ENCODE data around the gene TTC34.

Gene TTC34

DNA sequence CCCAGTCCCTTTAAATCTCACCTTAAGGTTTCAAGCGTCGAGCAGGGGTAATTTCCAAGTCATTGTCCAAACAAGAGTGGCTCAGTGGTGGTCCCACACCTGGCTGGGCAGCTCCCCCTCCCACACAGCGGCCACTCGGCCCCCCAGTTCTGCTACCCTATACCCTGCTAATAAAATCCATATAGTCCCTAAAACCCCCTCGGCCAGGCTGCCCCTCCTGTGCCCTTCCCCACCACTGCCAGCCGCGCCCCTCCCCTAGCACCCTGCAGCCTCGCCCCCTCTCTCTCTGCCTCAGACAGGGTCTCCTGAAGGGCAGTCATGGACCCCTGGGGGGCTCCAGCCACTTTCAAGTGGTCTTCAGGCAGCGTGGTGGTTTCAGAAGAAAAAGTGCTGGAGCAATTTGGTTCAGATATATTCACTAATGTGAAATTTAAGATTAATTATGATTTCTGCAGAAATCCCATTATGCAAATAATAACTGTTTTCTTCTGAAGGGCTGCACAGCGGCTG lies 34.2 kb upstream of the TTC34 start:
- no peak overlapping the region for H3K4me3 ChIP-seq (ENCODE audit: low read length)
- no peaks in the 10 kb centered on the region for H3K36me3 ChIP-seq (ENCODE audit: control insufficient read depth, insufficient read depth, low read length, severe bottlenecking)
- H3K9me3 ChIP-seq (ENCODE audit: control insufficient read depth, low read length): peaks cover 20% of the 10 kb centered on the region
- DNase-seq (ENCODE audit: low read depth): no peak
- no peak overlapping the region for H3K9ac ChIP-seq (ENCODE audit: low read length)
- H3K4me1 ChIP-seq (ENCODE audit: control insufficient read depth, insufficient read depth, low read length): no peaks in the 10 kb centered on the region
- H3K27me3 ChIP-seq (replicated peaks; ENCODE audit: control insufficient read depth, insufficient read depth, low read length): no peaks in the 10 kb centered on the region

DNA sequence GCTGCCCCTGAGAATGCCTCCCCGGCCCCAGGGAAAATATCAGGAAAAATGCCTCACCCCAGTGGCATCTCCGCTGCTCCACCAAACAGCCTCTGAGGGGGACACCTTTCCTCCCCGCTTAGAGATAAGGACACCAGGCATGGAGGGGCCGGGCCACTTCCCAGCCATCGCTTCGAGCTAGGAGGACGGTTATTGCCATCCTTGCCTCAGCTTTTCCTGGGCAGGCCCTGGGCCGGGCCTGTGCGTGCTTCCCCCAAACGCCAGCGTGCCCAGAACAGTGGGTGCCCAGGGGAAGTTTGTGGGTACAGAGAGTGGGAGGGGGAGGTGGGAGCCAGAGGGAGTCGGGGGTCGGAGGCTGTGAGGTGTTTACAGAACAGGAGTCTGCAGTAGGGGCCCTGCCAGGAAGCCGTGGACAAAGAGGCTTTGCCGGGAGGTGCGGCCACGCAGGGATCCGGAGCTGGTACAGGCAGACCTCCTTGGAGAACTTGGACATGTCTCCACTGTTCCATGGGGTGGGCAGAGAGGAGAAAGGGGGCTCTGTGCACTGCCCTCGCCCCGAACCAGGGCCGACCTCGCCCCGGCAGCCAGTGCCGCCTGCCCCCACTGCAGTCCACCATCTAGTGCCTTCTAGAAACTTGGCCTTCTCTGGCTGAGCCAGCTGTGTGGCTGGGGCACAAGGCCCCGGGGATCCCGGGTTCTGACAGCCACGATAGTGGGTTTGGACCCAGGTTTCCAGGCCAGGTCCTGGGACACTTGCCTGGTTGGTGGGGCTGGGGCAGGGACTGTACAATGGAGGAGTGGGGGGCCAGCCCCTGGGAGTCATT lies 33.5 kb upstream of the TTC34 start:
- Histone ChIP-seq H3K27me3 (replicated peaks; ENCODE audit: control insufficient read depth, insufficient read depth, low read length) (no peaks in the 10 kb centered on the region), H3K4me1 (ENCODE audit: control insufficient read depth, insufficient read depth, low read length) (no peaks in the 10 kb centered on the region), H3K4me3 (ENCODE audit: low read length) (no peak overlapping the region), H3K36me3 (ENCODE audit: control insufficient read depth, insufficient read depth, low read length, severe bottlenecking) (no peaks in the 10 kb centered on the region), H3K9ac (ENCODE audit: low read length) (no peak overlapping the region), H3K9me3 (ENCODE audit: control insufficient read depth, low read length) (peaks cover 20% of the 10 kb centered on the region)
- no peak for DNase-seq (ENCODE audit: low read depth)

DNA sequence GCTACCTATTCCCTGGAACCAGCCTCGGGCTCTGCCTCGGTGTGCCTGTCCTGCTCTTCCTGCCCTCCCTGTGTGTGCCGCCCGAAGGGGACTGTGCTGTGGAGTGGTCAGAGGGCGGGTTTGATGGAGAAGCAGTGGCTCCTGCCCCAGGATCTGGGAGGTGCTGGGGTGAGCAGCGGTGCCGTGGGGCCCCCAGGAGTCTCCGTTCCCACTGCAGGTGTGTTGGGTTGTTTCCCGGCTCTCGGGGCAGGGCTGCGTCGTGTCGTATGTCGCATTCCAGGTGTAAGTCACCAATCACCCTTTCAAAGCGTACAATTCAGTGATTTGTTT lies 32.6 kb upstream of the TTC34 start:
- Histone ChIP-seq H3K4me1 (ENCODE audit: control insufficient read depth, insufficient read depth, low read length) (no peaks in the 10 kb centered on the region), H3K4me3 (ENCODE audit: low read length) (no peak overlapping the region), H3K9ac (ENCODE audit: low read length) (no peak overlapping the region), H3K27me3 (replicated peaks; ENCODE audit: control insufficient read depth, insufficient read depth, low read length) (no peaks in the 10 kb centered on the region), H3K36me3 (ENCODE audit: control insufficient read depth, insufficient read depth, low read length, severe bottlenecking) (no peaks in the 10 kb centered on the region), H3K9me3 (ENCODE audit: control insufficient read depth, low read length) (peaks cover 15% of the 10 kb centered on the region)
- DNase-seq (ENCODE audit: low read depth): no peak

DNA sequence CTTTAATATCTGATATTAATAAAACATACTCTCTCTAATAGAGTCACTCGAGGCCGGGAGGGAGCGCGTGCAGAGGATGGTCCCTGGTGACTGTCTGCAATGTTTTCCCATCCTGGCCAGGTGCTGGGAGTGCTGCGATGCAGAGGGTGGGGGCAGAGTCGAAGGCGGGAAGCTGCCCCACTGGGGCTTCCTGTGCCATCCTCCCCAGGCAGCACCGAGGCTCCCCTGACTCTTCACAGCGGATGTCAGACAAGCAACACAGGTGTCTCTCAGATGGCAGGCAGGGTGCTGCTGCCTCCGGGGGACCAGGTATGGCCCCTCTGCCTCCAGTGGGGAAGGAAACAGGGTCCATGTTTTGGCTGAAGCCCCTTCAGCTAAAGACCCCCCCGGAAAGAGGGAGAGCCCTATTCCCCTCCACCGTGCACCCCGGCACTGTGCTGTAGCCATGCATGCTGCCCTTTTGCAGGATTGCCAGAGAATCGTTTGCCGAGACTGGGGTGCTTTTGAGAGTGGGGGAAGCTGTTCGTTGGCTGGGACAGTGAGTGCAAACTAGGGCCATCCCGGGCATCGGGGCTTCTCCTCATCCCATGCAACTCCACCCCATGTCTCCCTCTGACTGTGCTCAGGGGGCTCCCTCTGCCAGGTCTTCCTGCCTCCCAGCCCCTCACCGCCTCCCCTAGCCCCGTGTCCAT lies 32.1 kb upstream of the TTC34 start:
- no peaks in the 10 kb centered on the region for H3K4me1 ChIP-seq (ENCODE audit: control insufficient read depth, insufficient read depth, low read length)
- no peak for DNase-seq (ENCODE audit: low read depth)
- H3K9ac ChIP-seq (ENCODE audit: low read length): no peak overlapping the region
- H3K9me3 ChIP-seq (ENCODE audit: control insufficient read depth, low read length): peaks cover 11% of the 10 kb centered on the region
- no peaks in the 10 kb centered on the region for H3K36me3 ChIP-seq (ENCODE audit: control insufficient read depth, insufficient read depth, low read length, severe bottlenecking)
- no peak overlapping the region for H3K4me3 ChIP-seq (ENCODE audit: low read length)
- H3K27me3 ChIP-seq (replicated peaks; ENCODE audit: control insufficient read depth, insufficient read depth, low read length): no peaks in the 10 kb centered on the region

DNA sequence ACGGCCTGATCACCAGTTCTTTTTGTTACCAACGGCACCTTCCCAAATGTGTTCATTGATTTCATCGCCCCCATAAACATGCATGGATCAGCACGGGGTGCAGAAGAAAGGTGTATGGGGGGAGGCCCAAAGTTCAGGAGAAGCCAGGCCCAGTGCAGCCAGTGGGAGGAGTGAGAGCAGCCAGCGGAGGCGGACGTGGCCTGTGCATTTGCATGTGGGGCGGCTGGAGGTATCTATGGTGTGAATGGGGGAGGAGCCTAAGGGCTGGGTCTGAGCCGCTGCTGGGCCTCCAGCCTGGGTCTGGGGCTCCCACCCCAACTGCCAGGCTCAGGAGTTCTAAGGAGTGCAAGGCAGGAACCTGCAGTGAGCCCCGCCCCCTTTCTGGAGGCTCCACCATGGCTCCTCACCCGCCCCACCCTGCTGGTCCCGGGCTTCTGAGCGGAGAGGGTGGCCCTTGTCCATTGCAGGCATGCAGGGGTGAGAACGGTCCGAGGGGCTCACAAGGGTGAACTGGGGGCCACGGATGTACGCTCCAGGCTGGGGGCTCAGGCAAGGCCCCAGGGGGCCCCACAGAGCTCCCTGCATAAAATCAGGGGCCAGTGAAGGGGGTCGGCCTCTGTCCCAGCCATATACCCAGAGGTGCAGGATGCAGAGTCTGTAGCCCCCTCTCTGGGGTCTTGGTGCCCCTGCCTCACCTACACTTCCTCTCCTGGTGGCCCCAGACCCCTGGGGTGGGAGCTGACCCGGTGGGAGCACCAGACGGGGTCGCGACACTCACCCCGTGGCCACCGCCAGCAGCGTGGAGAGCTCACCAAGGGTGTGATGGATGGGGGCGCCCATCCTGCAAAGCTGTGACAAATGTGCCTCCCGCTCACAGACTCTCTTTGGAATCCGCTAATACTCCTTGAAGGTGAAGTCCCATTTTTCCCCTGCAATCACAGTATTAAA lies 31.3 kb upstream of the TTC34 start:
- H3K27me3 ChIP-seq (replicated peaks; ENCODE audit: control insufficient read depth, insufficient read depth, low read length): no peaks in the 10 kb centered on the region
- peaks cover 13% of the 10 kb centered on the region for H3K9me3 ChIP-seq (ENCODE audit: control insufficient read depth, low read length)
- no peak overlapping the region for H3K9ac ChIP-seq (ENCODE audit: low read length)
- no peak for DNase-seq (ENCODE audit: low read depth)
- no peak overlapping the region for H3K4me3 ChIP-seq (ENCODE audit: low read length)
- no peaks in the 10 kb centered on the region for H3K4me1 ChIP-seq (ENCODE audit: control insufficient read depth, insufficient read depth, low read length)
- H3K36me3 ChIP-seq (ENCODE audit: control insufficient read depth, insufficient read depth, low read length, severe bottlenecking): no peaks in the 10 kb centered on the region

DNA sequence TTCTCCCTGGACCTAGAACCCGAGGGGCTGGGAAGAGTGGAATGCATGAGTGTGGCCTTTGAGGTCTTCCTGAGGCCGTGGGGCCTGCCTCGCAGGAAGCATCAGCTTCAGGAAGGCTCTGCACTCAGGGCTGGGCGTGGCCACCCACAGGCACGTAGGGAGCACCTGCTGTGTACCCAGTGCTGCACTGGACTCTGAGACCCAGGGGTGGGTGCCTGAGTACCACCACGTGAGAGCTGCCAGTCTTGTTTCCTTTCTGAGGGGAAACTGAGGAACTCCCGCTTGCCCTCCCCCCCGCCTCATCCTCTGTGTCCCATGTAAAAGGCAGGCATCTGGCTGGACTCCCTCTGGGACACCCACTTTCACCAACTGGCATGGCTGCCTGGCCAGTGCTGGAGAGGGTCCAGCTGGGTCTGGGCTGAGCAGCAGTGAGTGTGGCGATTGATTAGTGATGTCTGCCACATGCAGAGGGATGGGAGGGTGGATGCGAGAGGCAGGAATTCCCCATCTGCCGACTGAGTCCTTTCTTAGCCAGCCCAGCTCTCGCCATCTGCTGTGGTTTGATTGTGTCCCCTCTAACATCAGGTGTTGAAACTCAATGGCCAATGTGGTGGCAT lies 30.2 kb upstream of the TTC34 start:
- H3K4me3 ChIP-seq (ENCODE audit: low read length): no peak overlapping the region
- H3K4me1 ChIP-seq (ENCODE audit: control insufficient read depth, insufficient read depth, low read length): no peaks in the 10 kb centered on the region
- no peaks in the 10 kb centered on the region for H3K27me3 ChIP-seq (replicated peaks; ENCODE audit: control insufficient read depth, insufficient read depth, low read length)
- no peak for DNase-seq (ENCODE audit: low read depth)
- no peaks in the 10 kb centered on the region for H3K36me3 ChIP-seq (ENCODE audit: control insufficient read depth, insufficient read depth, low read length, severe bottlenecking)
- H3K9me3 ChIP-seq (ENCODE audit: control insufficient read depth, low read length): peaks cover 20% of the 10 kb centered on the region
- no peak overlapping the region for H3K9ac ChIP-seq (ENCODE audit: low read length)

DNA sequence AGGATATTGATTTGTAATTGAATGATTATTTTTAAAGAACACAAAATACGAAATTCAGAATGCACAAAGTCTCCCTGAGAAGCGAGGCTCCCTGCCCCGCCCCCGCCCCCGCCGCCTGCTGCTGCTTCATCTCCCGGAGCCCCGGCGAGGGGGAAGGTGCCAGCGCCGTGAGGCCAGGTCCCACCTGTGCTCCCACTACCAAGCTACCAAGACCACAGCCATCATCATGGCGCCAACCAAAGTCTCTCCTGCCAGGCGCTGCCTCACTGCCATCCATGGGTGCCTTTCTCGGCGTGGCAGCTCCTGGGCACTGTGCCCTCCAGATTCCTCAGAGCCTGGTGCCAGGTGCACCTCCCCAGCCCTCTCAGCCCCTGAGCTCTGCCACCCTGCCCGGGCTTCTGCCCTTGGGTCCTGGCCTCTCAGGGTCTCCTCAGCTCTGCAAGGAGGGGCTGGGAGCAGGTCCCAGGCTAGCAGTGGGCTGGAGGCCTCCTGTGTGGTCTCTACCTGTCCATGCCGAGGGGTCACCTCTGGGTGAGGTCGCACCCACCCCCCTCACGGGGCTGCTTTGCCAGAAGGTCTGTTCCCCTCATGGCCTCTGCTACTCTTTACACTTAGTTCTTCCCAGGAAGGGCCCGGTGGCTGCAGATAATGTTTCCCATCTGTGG lies 29.4 kb upstream of the TTC34 start:
- DNase-seq (ENCODE audit: low read depth): no peak

DNA sequence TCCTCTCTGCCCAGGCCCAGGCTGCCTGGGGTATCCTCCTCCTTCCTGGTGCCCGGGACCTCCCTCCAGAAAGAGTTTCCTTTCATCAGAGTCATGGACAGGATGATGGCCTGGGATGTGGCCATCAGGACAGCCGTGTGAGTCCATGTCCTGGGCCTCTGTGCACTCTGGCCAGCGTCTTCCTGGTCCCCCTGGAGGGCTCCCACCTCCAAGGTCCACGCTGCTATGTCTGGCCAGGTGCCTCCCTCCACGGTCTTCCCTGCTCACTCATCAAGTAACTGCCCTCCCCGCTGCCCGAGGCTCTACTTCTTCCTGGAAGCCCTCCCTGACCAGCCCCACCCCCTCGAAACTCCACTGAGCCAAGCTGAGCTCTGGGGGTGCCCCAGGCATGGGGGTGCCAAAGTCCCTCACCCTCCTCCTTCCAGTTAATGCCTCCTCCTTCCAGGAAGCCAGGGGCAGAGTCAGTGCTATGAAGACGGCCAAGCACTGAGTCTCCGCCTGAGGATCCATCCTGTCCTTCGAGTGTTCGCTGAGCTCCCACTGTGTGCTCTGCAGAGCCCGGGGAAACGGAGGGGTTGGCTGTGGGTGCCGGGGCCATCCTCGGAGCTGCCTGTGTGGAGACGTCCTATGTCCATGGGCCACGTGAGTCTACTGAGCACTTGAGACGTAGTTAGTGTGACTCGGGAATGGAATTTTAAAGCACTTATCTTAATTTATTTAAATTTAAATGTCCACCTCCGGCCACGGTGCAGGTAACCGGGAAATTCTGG lies 28.5 kb upstream of the TTC34 start:
- Histone ChIP-seq H3K4me3 (ENCODE audit: low read length) (no peak overlapping the region), H3K4me1 (ENCODE audit: control insufficient read depth, insufficient read depth, low read length) (no peaks in the 10 kb centered on the region), H3K9me3 (ENCODE audit: control insufficient read depth, low read length) (peaks cover 20% of the 10 kb centered on the region), H3K9ac (ENCODE audit: low read length) (no peak overlapping the region), H3K36me3 (ENCODE audit: control insufficient read depth, insufficient read depth, low read length, severe bottlenecking) (no peaks in the 10 kb centered on the region), H3K27me3 (replicated peaks; ENCODE audit: control insufficient read depth, insufficient read depth, low read length) (no peaks in the 10 kb centered on the region)
- DNase-seq (ENCODE audit: low read depth): no peak

More for the DNA sequence above, 29.4 kb upstream of the TTC34 start:
- H3K9ac ChIP-seq (ENCODE audit: low read length): no peak overlapping the region
- peaks cover 20% of the 10 kb centered on the region for H3K9me3 ChIP-seq (ENCODE audit: control insufficient read depth, low read length)
- H3K36me3 ChIP-seq (ENCODE audit: control insufficient read depth, insufficient read depth, low read length, severe bottlenecking): no peaks in the 10 kb centered on the region
- H3K4me3 ChIP-seq (ENCODE audit: low read length): no peak overlapping the region
- H3K4me1 ChIP-seq (ENCODE audit: control insufficient read depth, insufficient read depth, low read length): no peaks in the 10 kb centered on the region
- H3K27me3 ChIP-seq (replicated peaks; ENCODE audit: control insufficient read depth, insufficient read depth, low read length): no peaks in the 10 kb centered on the region

DNA sequence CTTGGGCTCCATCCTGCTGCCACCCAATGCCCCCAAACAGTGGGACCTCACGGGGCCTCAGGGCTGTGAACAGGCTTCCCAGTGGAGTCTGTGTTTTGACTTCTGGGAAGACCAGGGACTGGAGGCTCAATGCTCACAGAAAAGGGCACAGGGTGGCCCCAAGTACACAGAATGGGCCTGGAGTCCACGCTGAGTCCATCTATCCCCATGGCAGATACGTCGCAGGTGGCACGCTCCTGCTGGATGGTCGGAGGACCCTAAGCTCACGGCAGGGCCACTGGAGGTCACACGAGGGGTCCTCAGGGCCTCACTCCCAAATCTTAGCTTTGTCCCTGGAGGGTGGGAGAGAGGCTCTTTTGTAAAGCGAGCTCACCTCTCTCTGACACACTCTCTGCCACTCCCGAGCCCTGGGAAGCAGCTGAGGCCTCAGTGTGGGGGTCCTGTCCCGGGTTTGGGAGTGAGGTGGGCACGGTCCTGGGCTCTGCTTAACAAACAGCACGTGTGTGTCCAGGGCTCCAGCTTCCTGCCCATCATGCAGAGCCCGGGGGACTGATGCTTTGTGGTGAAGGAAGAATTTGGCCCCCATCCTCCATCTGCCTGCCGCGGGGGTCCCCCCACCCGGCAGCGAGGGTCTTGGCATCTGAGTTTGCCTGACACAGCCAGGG lies 27.2 kb upstream of the TTC34 start:
- Histone ChIP-seq H3K9ac (ENCODE audit: low read length) (no peak overlapping the region), H3K9me3 (ENCODE audit: control insufficient read depth, low read length) (peaks cover 20% of the 10 kb centered on the region), H3K4me3 (ENCODE audit: low read length) (no peak overlapping the region), H3K36me3 (ENCODE audit: control insufficient read depth, insufficient read depth, low read length, severe bottlenecking) (no peaks in the 10 kb centered on the region), H3K4me1 (ENCODE audit: control insufficient read depth, insufficient read depth, low read length) (no peaks in the 10 kb centered on the region), H3K27me3 (replicated peaks; ENCODE audit: control insufficient read depth, insufficient read depth, low read length) (peaks cover 1% of the 10 kb centered on the region)
- no peak for DNase-seq (ENCODE audit: low read depth)
